ENCODE data around the gene MLEC. TPM values are rescaled to one million over a fixed set of nuclear protein-coding genes. Genes with fewer than 3 reads are reported as not detected.

The MLEC gene
- total and polyA plus RNA-seq, 2 donors = 18.5 to 52.0 TPM

GRCh38 chr12:120658286-120659150 is 28.4 kb upstream of the MLEC start:
- Histone ChIP-seq H3K27me3 (ENCODE audit: control insufficient read depth in 2 of 2, insufficient read depth in 1 of 2, low read length in 1 of 2) (peaks cover 0 to 11% of the 10 kb centered on the region in 2 donors), H3K36me3 (ENCODE audit: control insufficient read depth in 2 of 2, insufficient read depth in 2 of 2, low read length in 1 of 2) (no peaks in the 10 kb centered on the region), H3K4me1 (ENCODE audit: control insufficient read depth in 2 of 2, insufficient read depth in 2 of 2, low read length in 2 of 2) (no peaks in the 10 kb centered on the region), H3K9me3 (ENCODE audit: control insufficient read depth in 2 of 2, insufficient read depth in 1 of 2, low read length in 1 of 2) (no peaks in the 10 kb centered on the region), H3K27ac (ENCODE audit: low read depth in 1 of 2, low read length in 1 of 2) (no peak overlapping the region), H3K4me3 (ENCODE audit: low read length in 2 of 2) (no peak overlapping the region)
- DNase-seq (ENCODE audit: low read depth in 6 of 9, low spot score in 9 of 9) = no peak
- WGBS = 96% methylated on average over 22 of the region's 22 CpGs

- Histone ChIP-seq H3K4me3 (ENCODE audit: low read length in 2 of 2) (no peak overlapping the region), H3K27me3 (ENCODE audit: control insufficient read depth in 2 of 2, insufficient read depth in 1 of 2, low read length in 1 of 2) (peaks cover 0 to 10% of the 10 kb centered on the region in 2 donors), H3K36me3 (ENCODE audit: control insufficient read depth in 2 of 2, insufficient read depth in 2 of 2, low read length in 1 of 2) (no peaks in the 10 kb centered on the region), H3K9me3 (ENCODE audit: control insufficient read depth in 2 of 2, insufficient read depth in 1 of 2, low read length in 1 of 2) (no peaks in the 10 kb centered on the region), H3K4me1 (ENCODE audit: control insufficient read depth in 2 of 2, insufficient read depth in 2 of 2, low read length in 2 of 2) (no peaks in the 10 kb centered on the region), H3K27ac (ENCODE audit: low read depth in 1 of 2, low read length in 1 of 2) (no peak overlapping the region)
- no peak for DNase-seq (ENCODE audit: low read depth in 6 of 9, low spot score in 9 of 9)
- 85% methylated on average over 8 of the region's 8 CpGs for WGBS
Observed at GRCh38 chr12:120659151-120659525, 27.8 kb upstream of the MLEC start.

- no peak overlapping the region for H3K4me3 ChIP-seq (ENCODE audit: low read length in 2 of 2)
- no peak for DNase-seq (ENCODE audit: low read depth in 6 of 9, low spot score in 9 of 9)
- H3K27me3 ChIP-seq (ENCODE audit: control insufficient read depth in 2 of 2, insufficient read depth in 1 of 2, low read length in 1 of 2) = peaks cover 0 to 4% of the 10 kb centered on the region in 2 donors
- WGBS = 66% methylated on average over 2 of the region's 2 CpGs
- H3K4me1 ChIP-seq (ENCODE audit: control insufficient read depth in 2 of 2, insufficient read depth in 2 of 2, low read length in 2 of 2) = no peaks in the 10 kb centered on the region
- H3K36me3 ChIP-seq (ENCODE audit: control insufficient read depth in 2 of 2, insufficient read depth in 2 of 2, low read length in 1 of 2) = no peaks in the 10 kb centered on the region
- H3K27ac ChIP-seq (ENCODE audit: low read depth in 1 of 2, low read length in 1 of 2) = no peak overlapping the region
- no peaks in the 10 kb centered on the region for H3K9me3 ChIP-seq (ENCODE audit: control insufficient read depth in 2 of 2, insufficient read depth in 1 of 2, low read length in 1 of 2)
Observed at GRCh38 chr12:120661432-120661831, 25.5 kb upstream of the MLEC start.

- Histone ChIP-seq H3K36me3 (ENCODE audit: control insufficient read depth in 2 of 2, insufficient read depth in 2 of 2, low read length in 1 of 2) (no peaks in the 10 kb centered on the region), H3K9me3 (ENCODE audit: control insufficient read depth in 2 of 2, insufficient read depth in 1 of 2, low read length in 1 of 2) (no peaks in the 10 kb centered on the region), H3K27ac (ENCODE audit: low read depth in 1 of 2, low read length in 1 of 2) (no peak overlapping the region), H3K4me1 (ENCODE audit: control insufficient read depth in 2 of 2, insufficient read depth in 2 of 2, low read length in 2 of 2) (no peaks in the 10 kb centered on the region), H3K27me3 (ENCODE audit: control insufficient read depth in 2 of 2, insufficient read depth in 1 of 2, low read length in 1 of 2) (peaks cover 0 to 4% of the 10 kb centered on the region in 2 donors), H3K4me3 (ENCODE audit: low read length in 2 of 2) (no peak overlapping the region)
- no peak for DNase-seq (ENCODE audit: low read depth in 6 of 9, low spot score in 9 of 9)
- 22% methylated on average over 3 of the region's 3 CpGs for WGBS
Observed at GRCh38 chr12:120662879-120663278, 24.1 kb upstream of the MLEC start.

GRCh38 chr12:120663741-120664140 is 23.2 kb upstream of the MLEC start:
- DNase-seq (ENCODE audit: low read depth in 6 of 9, low spot score in 9 of 9) = no peak
- H3K4me3 ChIP-seq (ENCODE audit: low read length in 2 of 2) = no peak overlapping the region
- no peaks in the 10 kb centered on the region for H3K4me1 ChIP-seq (ENCODE audit: control insufficient read depth in 2 of 2, insufficient read depth in 2 of 2, low read length in 2 of 2)
- H3K27me3 ChIP-seq (ENCODE audit: control insufficient read depth in 2 of 2, insufficient read depth in 1 of 2, low read length in 1 of 2) = peaks cover 0 to 4% of the 10 kb centered on the region in 2 donors
- no peaks in the 10 kb centered on the region for H3K9me3 ChIP-seq (ENCODE audit: control insufficient read depth in 2 of 2, insufficient read depth in 1 of 2, low read length in 1 of 2)
- no peaks in the 10 kb centered on the region for H3K36me3 ChIP-seq (ENCODE audit: control insufficient read depth in 2 of 2, insufficient read depth in 2 of 2, low read length in 1 of 2)
- no peak overlapping the region for H3K27ac ChIP-seq (ENCODE audit: low read depth in 1 of 2, low read length in 1 of 2)
- 96% methylated on average over 5 of the region's 5 CpGs for WGBS

- H3K27ac ChIP-seq (ENCODE audit: low read depth in 1 of 2, low read length in 1 of 2) = no peak overlapping the region
- 96% methylated on average over 34 of the region's 34 CpGs for WGBS
- DNase-seq (ENCODE audit: low read depth in 6 of 9, low spot score in 9 of 9) = no peak
Observed at GRCh38 chr12:120666571-120667390, 20.2 kb upstream of the MLEC start.

GRCh38 chr12:120668091-120668867 is 18.7 kb upstream of the MLEC start:
- Histone ChIP-seq H3K27ac (ENCODE audit: low read depth in 1 of 2, low read length in 1 of 2) (no peak overlapping the region), H3K9me3 (ENCODE audit: control insufficient read depth in 2 of 2, insufficient read depth in 1 of 2, low read length in 1 of 2) (no peaks in the 10 kb centered on the region), H3K4me1 (ENCODE audit: control insufficient read depth in 2 of 2, insufficient read depth in 2 of 2, low read length in 2 of 2) (no peaks in the 10 kb centered on the region), H3K27me3 (ENCODE audit: control insufficient read depth in 2 of 2, insufficient read depth in 1 of 2, low read length in 1 of 2) (no peaks in the 10 kb centered on the region), H3K36me3 (ENCODE audit: control insufficient read depth in 2 of 2, insufficient read depth in 2 of 2, low read length in 1 of 2) (no peaks in the 10 kb centered on the region), H3K4me3 (ENCODE audit: low read length in 2 of 2) (no peak overlapping the region)
- 92% methylated on average over 20 of the region's 20 CpGs for WGBS
- no peak for DNase-seq (ENCODE audit: low read depth in 6 of 9, low spot score in 9 of 9)

More at GRCh38 chr12:120666571-120667390, 20.2 kb upstream of the MLEC start:
- no peaks in the 10 kb centered on the region for H3K9me3 ChIP-seq (ENCODE audit: control insufficient read depth in 2 of 2, insufficient read depth in 1 of 2, low read length in 1 of 2)
- no peaks in the 10 kb centered on the region for H3K36me3 ChIP-seq (ENCODE audit: control insufficient read depth in 2 of 2, insufficient read depth in 2 of 2, low read length in 1 of 2)
- no peak overlapping the region for H3K4me3 ChIP-seq (ENCODE audit: low read length in 2 of 2)
- no peaks in the 10 kb centered on the region for H3K27me3 ChIP-seq (ENCODE audit: control insufficient read depth in 2 of 2, insufficient read depth in 1 of 2, low read length in 1 of 2)
- no peaks in the 10 kb centered on the region for H3K4me1 ChIP-seq (ENCODE audit: control insufficient read depth in 2 of 2, insufficient read depth in 2 of 2, low read length in 2 of 2)

GRCh38 chr12:120668868-120669840 is 17.8 kb upstream of the MLEC start:
- WGBS = 86% methylated on average over 19 of the region's 19 CpGs
- Histone ChIP-seq H3K9me3 (ENCODE audit: control insufficient read depth in 2 of 2, insufficient read depth in 1 of 2, low read length in 1 of 2) (no peaks in the 10 kb centered on the region), H3K36me3 (ENCODE audit: control insufficient read depth in 2 of 2, insufficient read depth in 2 of 2, low read length in 1 of 2) (no peaks in the 10 kb centered on the region), H3K4me3 (ENCODE audit: low read length in 2 of 2) (no peak overlapping the region), H3K27ac (ENCODE audit: low read depth in 1 of 2, low read length in 1 of 2) (no peak overlapping the region), H3K27me3 (ENCODE audit: control insufficient read depth in 2 of 2, insufficient read depth in 1 of 2, low read length in 1 of 2) (no peaks in the 10 kb centered on the region), H3K4me1 (ENCODE audit: control insufficient read depth in 2 of 2, insufficient read depth in 2 of 2, low read length in 2 of 2) (no peaks in the 10 kb centered on the region)
- no peak for DNase-seq (ENCODE audit: low read depth in 6 of 9, low spot score in 9 of 9)

Data from thymus (tissue), 11 donors.